Activated CD8-positive, alpha-beta memory T cell treated with anti-CD3 and anti-CD28 coated beads for 24 hours (primary cell): ENCODE results near the gene NLRX1.
"Not testable (repeated sequence)": the region's sequence is repeated elsewhere in the genome, so short reads cannot be mapped to it uniquely, and the experiment has no call there.

Source experiments
- DNase-seq: peaks from one replicate; pipeline ENCODE4 v3.0.0-alpha.2; 2020

The NLRX1 gene

GRCh38 chr11:119209186-119209585, 40.7 kb downstream of the NLRX1 start:
- no peak for DNase-seq

- no peak for DNase-seq
Measured at GRCh38 chr11:119210050-119210449, 41.5 kb downstream of the NLRX1 start.

GRCh38 chr11:119218141-119218878, 49.8 kb downstream of the NLRX1 start:
- DNase-seq: no peak

- no peak for DNase-seq
Measured at GRCh38 chr11:119222308-119222707, 53.8 kb downstream of the NLRX1 start.

- DNase-seq: no peak
Measured at GRCh38 chr11:119222891-119223290, 54.4 kb downstream of the NLRX1 start.

- no peak for DNase-seq
Measured at GRCh38 chr11:119223856-119224255, 55.3 kb downstream of the NLRX1 start.

GRCh38 chr11:119228535-119229287, 60.2 kb downstream of the NLRX1 start:
- DNase-seq: not testable (repeated sequence)

- no peak for DNase-seq
Measured at GRCh38 chr11:119229288-119229672, 60.8 kb downstream of the NLRX1 start.

- no peak for DNase-seq
Measured at GRCh38 chr11:119229741-119230140, 61.2 kb downstream of the NLRX1 start.
